IMR-90 (cell line): Measurements from ENCODE around the gene CDK5RAP2. TPM values are rescaled to one million over a fixed set of nuclear protein-coding genes. Genes with fewer than 3 reads are reported as not detected.

Experiments used
- ATAC-seq: fragments of 200-7000 bp; cut with Tn5 transposase; 2 replicates; pipeline ENCODE4 v1.9.1; 2020; ENCODE audit warnings: low read depth, mild to moderate bottlenecking, moderate library complexity
- BruUV-seq: library from RNA; stranded (reverse); fragments of 400-500 nt; replicated peaks from 2 replicates; lab custom pipeline; 2021; lab: Mats Ljungman, UMichigan
- CTCF ChIA-PET: fragments of 300-600 bp; formaldehyde crosslinking; extraction: SDS; loops from one replicate; lab custom pipeline; 2021; ENCODE audit warnings: antibody characterized with exemption; lab: Yijun Ruan, JAX
- POLR2A ChIA-PET: fragments of 300-600 bp; sonication (Branson Sonifier 250); formaldehyde crosslinking; loops from one replicate; lab custom pipeline; 2022; ENCODE audit warnings: antibody characterized with exemption; ENCODE audit not compliant: unreplicated experiment; lab: Charles Lee
- DNase-seq: peaks from one replicate; pipeline ENCODE4 v3.0.0; 2013
- H2AFZ ChIP-seq: replicated peaks from 2 replicates; pipeline ENCODE3; 2013; ENCODE audit warnings: low read length, mild to moderate bottlenecking; ENCODE audit not compliant: poor library complexity
- H2AK5ac ChIP-seq: 2 replicates; pipeline ENCODE4 v1.6.1; 2013; ENCODE audit warnings: low read depth, low read length, inconsistent platforms
- H2AK9ac ChIP-seq: replicated peaks from 2 replicates; pipeline ENCODE3; 2013; ENCODE audit warnings: mild to moderate bottlenecking, low read depth, low read length, moderate library complexity; ENCODE audit not compliant: poor library complexity
- H2BK120ac ChIP-seq: 2 replicates; pipeline ENCODE4 v1.6.1; 2013; ENCODE audit warnings: low read depth, low read length, inconsistent platforms
- H2BK15ac ChIP-seq: 3 replicates; pipeline ENCODE4 v1.6.1; 2013; ENCODE audit warnings: low read depth, low read length, inconsistent platforms
- H2BK20ac ChIP-seq: 2 replicates; pipeline ENCODE4 v1.6.1; 2013; ENCODE audit warnings: low read depth, mild to moderate bottlenecking, inconsistent platforms, low read length, moderate library complexity
- H2BK5ac ChIP-seq: 2 replicates; pipeline ENCODE4 v1.6.1; 2013; ENCODE audit warnings: mild to moderate bottlenecking, low read depth, low read length, inconsistent platforms; ENCODE audit not compliant: poor library complexity, severe bottlenecking
- H3K14ac ChIP-seq: replicated peaks from 2 replicates; pipeline ENCODE4 v1.6.1; 2013; ENCODE audit warnings: low read depth, low read length, inconsistent platforms
- H3K18ac ChIP-seq: 2 replicates; pipeline ENCODE4 v1.6.1; 2013; ENCODE audit warnings: low read depth, low read length, control low read depth
- H3K23ac ChIP-seq: 2 replicates; pipeline ENCODE4 v1.6.1; 2013; ENCODE audit warnings: low read depth, low read length, inconsistent platforms
- H3K27ac ChIP-seq: 2 replicates; pipeline ENCODE4 v1.5.1; 2013; ENCODE audit warnings: mild to moderate bottlenecking, control low read depth, low read length; ENCODE audit not compliant: insufficient read depth
- H3K27me3 ChIP-seq: 2 replicates; pipeline ENCODE4 v1.6.1; 2013; ENCODE audit warnings: low read length; ENCODE audit not compliant: control insufficient read depth, insufficient read depth
- H3K36me3 ChIP-seq: 2 replicates; pipeline ENCODE4 v1.6.1; 2013; ENCODE audit warnings: low read length, mixed read lengths; ENCODE audit not compliant: control insufficient read depth, insufficient read depth
- H3K4ac ChIP-seq: 2 replicates; pipeline ENCODE4 v1.6.1; 2013; ENCODE audit warnings: low read depth, low read length, inconsistent platforms
- H3K4me1 ChIP-seq: 2 replicates; pipeline ENCODE4 v1.6.1; 2013; ENCODE audit warnings: low read length, mixed read lengths; ENCODE audit not compliant: control insufficient read depth, insufficient read depth
- H3K4me2 ChIP-seq: 2 replicates; pipeline ENCODE4 v1.6.1; 2013; ENCODE audit warnings: low read depth, mild to moderate bottlenecking, control low read depth, low read length, moderate library complexity
- H3K4me3 ChIP-seq: 2 replicates; pipeline ENCODE4 v1.5.1; 2013; ENCODE audit warnings: low read depth, mild to moderate bottlenecking, control low read depth, low read length, moderate library complexity; ENCODE audit not compliant: insufficient read depth
- H3K56ac ChIP-seq: 2 replicates; pipeline ENCODE4 v1.6.1; 2013; ENCODE audit warnings: low read length, inconsistent platforms; ENCODE audit not compliant: insufficient read depth; ENCODE audit errors: extremely low read depth
- H3K79me1 ChIP-seq, 2 experiments: 2 replicates each; pipeline ENCODE4 v1.6.1; 2013; ENCODE audit warnings: low read length in 2 of 2, inconsistent platforms in 1 of 2, low read depth in 1 of 2
- H3K9ac ChIP-seq: 2 replicates; pipeline ENCODE4 v1.6.1; 2013; ENCODE audit warnings: low read depth, low read length, control low read depth
- H3K9me1 ChIP-seq: 2 replicates; pipeline ENCODE4 v1.6.1; 2013; ENCODE audit warnings: low read length, inconsistent platforms; ENCODE audit not compliant: insufficient read depth
- H3K9me3 ChIP-seq: 2 replicates; pipeline ENCODE4 v1.6.1; 2013; ENCODE audit warnings: low read length; ENCODE audit not compliant: control insufficient read depth, insufficient read depth
- H4K20me1 ChIP-seq: 2 replicates; pipeline ENCODE4 v1.6.1; 2013; ENCODE audit warnings: low read length, inconsistent platforms; ENCODE audit not compliant: insufficient read depth
- H4K5ac ChIP-seq: 2 replicates; pipeline ENCODE4 v1.6.1; 2013; ENCODE audit warnings: mild to moderate bottlenecking, low read depth, low read length, control low read depth
- H4K8ac ChIP-seq, 2 experiments: 2 replicates each; pipeline ENCODE4 v1.6.1; 2013; ENCODE audit warnings: low read depth in 2 of 2, low read length in 2 of 2, control low read depth in 1 of 2, inconsistent platforms in 1 of 2
- H4K91ac ChIP-seq: 2 replicates; pipeline ENCODE4 v1.6.1; 2013; ENCODE audit warnings: low read depth, low read length, inconsistent platforms; ENCODE audit not compliant: insufficient read depth
- BHLHE40 ChIP-seq: fragments of 150-350 bp; IDR thresholded peaks from 2 replicates; pipeline ENCODE4 v1.6.1; 2016; ENCODE audit warnings: mild to moderate bottlenecking, low read depth, low read length
- CEBPB ChIP-seq: IDR thresholded peaks from 2 replicates; pipeline ENCODE4 v1.6.1; 2012; ENCODE audit warnings: low read depth, low read length, improper control_type of control experiment
- FOS ChIP-seq: fragments of 150-350 bp; IDR thresholded peaks from 2 replicates; pipeline ENCODE4 v1.6.1; 2016; ENCODE audit warnings: low read depth, low read length
- MAFK ChIP-seq: IDR thresholded peaks from 2 replicates; pipeline ENCODE4 v1.6.1; 2012; ENCODE audit warnings: low read depth, low read length, improper control_type of control experiment
- POLR2A ChIP-seq: IDR thresholded peaks from 2 replicates; pipeline ENCODE4 v1.6.1; 2012; ENCODE audit warnings: mild to moderate bottlenecking, low read depth, low read length
- RAD21 ChIP-seq: IDR thresholded peaks from 2 replicates; pipeline ENCODE4 v1.6.1; 2012; ENCODE audit warnings: low read length, improper control_type of control experiment
- whole genome bisulfite sequencing, 2 experiments: methylation state at CpG; one replicate each; pipeline versions ENCODE4 v1.1.5 to v1.1.7; 2013; ENCODE audit warnings: missing lambda C conversion rate in 2 of 2; ENCODE audit not compliant: insufficient read length in 1 of 2; ENCODE audit errors: extremely low coverage in 2 of 2; 5-methylcytosine and 5-hydroxymethylcytosine counted together
- dilution Hi-C: fragments of 300-500 bp; cut with HindIII; formaldehyde crosslinking; loops from one replicate; pipeline ENCODE4 v1.14.3; 2018; ENCODE audit warnings: low sequenced_read_pairs; ENCODE audit not compliant: unreplicated experiment
- in situ Hi-C: fragments of 300-500 bp; cut with MboI; formaldehyde crosslinking; loops from 3 replicates; pipeline ENCODE4 v1.14.3; 2019; ENCODE audit warnings: low sequenced_read_pairs, inconsistent platforms, mixed read lengths
- intact Hi-C: fragments of 100-400 bp; cut with micrococcal nuclease; formaldehyde crosslinking; loops from 2 replicates; pipeline ENCODE4 v1.10.0; 2022
- polyA plus RNA-seq, 3 experiments: library from polyadenylated mRNA; depleted of rRNA; stranded (reverse); fragments of >200 nt; gene quantifications; 2 replicates each; pipeline ENCODE4 v1.2.3, GENCODE V29; 2012; ENCODE audit warnings: low replicate concordance in 1 of 3
- total RNA-seq: library from RNA; depleted of rRNA; stranded (reverse); fragments of >200 nt; gene quantifications from 2 replicates; pipeline ENCODE4 v1.2.3, GENCODE V29; 2012

The CDK5RAP2 gene
- total and polyA plus RNA-seq, 2 of the 4 experiments (the other 2 are of a cell fraction): 29.5 to 31.7 TPM

DNA sequence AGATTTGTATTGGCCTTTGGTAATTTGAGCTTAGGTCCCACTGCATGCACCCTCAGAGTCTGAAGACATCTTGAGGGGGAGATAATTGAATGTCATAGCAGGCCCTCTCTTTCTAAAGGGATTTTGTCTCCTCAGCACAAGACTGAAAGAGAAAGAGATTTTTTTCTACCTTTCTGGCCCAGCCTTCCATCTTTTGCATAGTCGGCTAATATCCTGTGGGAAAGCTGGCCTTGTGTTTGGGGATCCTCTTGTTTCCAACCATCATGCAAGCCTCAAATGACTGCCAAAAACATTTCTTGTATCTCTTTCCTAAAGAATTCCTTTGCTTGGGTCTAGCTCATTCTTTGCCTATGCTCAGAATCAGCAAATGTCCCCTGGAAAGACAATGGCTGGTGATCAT lies 42.0 kb upstream of the CDK5RAP2 start:
- Histone ChIP-seq H3K27me3 (no peaks in the 10 kb centered on the region), H3K9me3 (no peaks in the 10 kb centered on the region), H3K79me1 (peaks cover 0 to 12% of the 10 kb centered on the region in 2 experiments; a peak in 2 of 4 replicates), H2AK5ac (no peak overlapping the region), H3K9me1 (peaks cover 4% of the 10 kb centered on the region; the same call in 1 of the 2 replicates), H4K20me1 (no peaks in the 10 kb centered on the region), H3K4me2 (no peak overlapping the region), H4K8ac (no peak overlapping the region), H2BK120ac (no peak overlapping the region), H3K36me3 (peaks cover 1% of the 10 kb centered on the region; the same call in 1 of the 2 replicates), H4K5ac (no peak overlapping the region), H3K56ac (no peak overlapping the region), H2BK20ac (no peak overlapping the region), H3K27ac (no peak overlapping the region), H2AFZ (no peak overlapping the region), H4K91ac (no peak overlapping the region), H3K14ac (no peak overlapping the region), H2AK9ac (no peak overlapping the region), H3K18ac (no peak overlapping the region), H3K4me1 (peaks cover 10% of the 10 kb centered on the region), H3K4me3 (no peak overlapping the region), H3K23ac (no peak overlapping the region), H2BK5ac (no peak overlapping the region), H3K9ac (no peak overlapping the region), H2BK15ac (no peak overlapping the region), H3K4ac (no peak overlapping the region)
- no peak for ATAC-seq
- dilution Hi-C loops: no loop called here
- intact Hi-C loops: loop anchor here (2.0 to 10.0 kb wide), 2 partner anchors 91 to 213 kb away; no protein-coding TSS in a partner anchor
- WGBS, 2 experiments: no CpG with 5 or more reads among the region's 1 CpG
- ChIA-PET CTCF (interaction anchor here (0.6 kb wide), 1 partner anchor 88 kb away, joined by 6 read pairs; no protein-coding TSS in a partner anchor), POLR2A (no interaction called here)
- in situ Hi-C loops: loop anchor here (25.0 kb wide), 1 partner anchor 440 kb away; the partner anchor contains the start of genes C5 and CNTRL
- BruUV-seq: no TSS peak
- TF ChIP-seq CEBPB (no peak), POLR2A (no peak), FOS (no peak), MAFK (peak; percentile 70), RAD21 (no peak), BHLHE40 (no peak)
- DNase-seq: no peak
